ENCODE measurements around the gene TLCD2.
"Not testable (repeated sequence)": the region's sequence is repeated elsewhere in the genome, so short reads cannot be mapped to it uniquely, and the experiment has no call there.

Gene TLCD2

GRCh38 chr17:1746975-1747543, 36.9 kb upstream of the TLCD2 start:
- DNase-seq (ENCODE audit: insufficient read length) (no peak), FAIRE-seq (no peak)
- no peak for TF ChIP-seq POLR2AphosphoS5 (IDR thresholded peaks at IDR 0.05; ENCODE audit: low read depth, low read length)
- TF ChIP-seq POLR2A (IDR thresholded peaks at IDR 0.05; ENCODE audit: low read depth, low read length), result no peak
- TF ChIP-seq TAF1 (IDR thresholded peaks at IDR 0.05; ENCODE audit: borderline replicate concordance, low read depth, low read length), result no peak

GRCh38 chr17:1745513-1746020, 35.4 kb upstream of the TLCD2 start:
- TF ChIP-seq TAF1 (IDR thresholded peaks at IDR 0.05; ENCODE audit: borderline replicate concordance, low read depth, low read length), result no peak
- TF ChIP-seq POLR2AphosphoS5 (IDR thresholded peaks at IDR 0.05; ENCODE audit: low read depth, low read length), result no peak
- no peak for TF ChIP-seq POLR2A (IDR thresholded peaks at IDR 0.05; ENCODE audit: low read depth, low read length)
- FAIRE-seq (no peak), DNase-seq (ENCODE audit: insufficient read length) (no peak)

GRCh38 chr17:1744551-1745512, 34.7 kb upstream of the TLCD2 start:
- TF ChIP-seq POLR2AphosphoS5 (IDR thresholded peaks at IDR 0.05; ENCODE audit: low read depth, low read length) (no peak), POLR2A (IDR thresholded peaks at IDR 0.05; ENCODE audit: low read depth, low read length) (no peak), TAF1 (IDR thresholded peaks at IDR 0.05; ENCODE audit: borderline replicate concordance, low read depth, low read length) (no peak)
- FAIRE-seq (no peak), DNase-seq (ENCODE audit: insufficient read length) (no peak)

- DNase-seq (ENCODE audit: insufficient read length), result no peak
- FAIRE-seq, result no peak
- no peak for TF ChIP-seq TAF1 (IDR thresholded peaks at IDR 0.05; ENCODE audit: borderline replicate concordance, low read depth, low read length)
- TF ChIP-seq POLR2A (IDR thresholded peaks at IDR 0.05; ENCODE audit: low read depth, low read length), result no peak
- no peak for TF ChIP-seq POLR2AphosphoS5 (IDR thresholded peaks at IDR 0.05; ENCODE audit: low read depth, low read length)
These were observed 32.9 kb upstream of the TLCD2 start for GRCh38 chr17:1743088-1743439.

- FAIRE-seq (no peak), DNase-seq (ENCODE audit: insufficient read length) (no peak)
- TF ChIP-seq POLR2A (IDR thresholded peaks at IDR 0.05; ENCODE audit: low read depth, low read length) (no peak), POLR2AphosphoS5 (IDR thresholded peaks at IDR 0.05; ENCODE audit: low read depth, low read length) (no peak), TAF1 (IDR thresholded peaks at IDR 0.05; ENCODE audit: borderline replicate concordance, low read depth, low read length) (no peak)
These were observed 32.4 kb upstream of the TLCD2 start, which contains the start of gene SERPINF2 for GRCh38 chr17:1742371-1743087. Gene SERPINF2 (plus strand): TSS chr17:1742871. CDS start chr17:1744996, 2,125 bp downstream.

GRCh38 chr17:1741899-1742298, 31.7 kb upstream of the TLCD2 start:
- FAIRE-seq; DNase-seq (ENCODE audit: insufficient read length): not testable (repeated sequence)

- FAIRE-seq (no peak), DNase-seq (ENCODE audit: insufficient read length) (no peak)
- TF ChIP-seq POLR2A (IDR thresholded peaks at IDR 0.05; ENCODE audit: low read depth, low read length), result no peak
- no peak for TF ChIP-seq POLR2AphosphoS5 (IDR thresholded peaks at IDR 0.05; ENCODE audit: low read depth, low read length)
- TF ChIP-seq TAF1 (IDR thresholded peaks at IDR 0.05; ENCODE audit: borderline replicate concordance, low read depth, low read length), result no peak
These were observed 27.5 kb upstream of the TLCD2 start for GRCh38 chr17:1737531-1738291.

- DNase-seq (ENCODE audit: insufficient read length) (peak; percentile 93), FAIRE-seq (peak; percentile 94)
- no peak for TF ChIP-seq POLR2A (IDR thresholded peaks at IDR 0.05; ENCODE audit: low read depth, low read length)
- peak; percentile 33; the same call in 1 of the 2 replicates for TF ChIP-seq POLR2AphosphoS5 (IDR thresholded peaks at IDR 0.05; ENCODE audit: low read depth, low read length)
These were observed 26.4 kb upstream of the TLCD2 start for GRCh38 chr17:1736348-1737281.

- DNase-seq (ENCODE audit: insufficient read length) (no peak), FAIRE-seq (peak; percentile 73)
- TF ChIP-seq POLR2AphosphoS5 (IDR thresholded peaks at IDR 0.05; ENCODE audit: low read depth, low read length) (no peak), POLR2A (IDR thresholded peaks at IDR 0.05; ENCODE audit: low read depth, low read length) (no peak), TAF1 (IDR thresholded peaks at IDR 0.05; ENCODE audit: borderline replicate concordance, low read depth, low read length) (no peak)
These were observed 25.7 kb upstream of the TLCD2 start for GRCh38 chr17:1735834-1736347.

GRCh38 chr17:1735418-1735817, 25.2 kb upstream of the TLCD2 start:
- DNase-seq (ENCODE audit: insufficient read length) (no peak), FAIRE-seq (no peak)
- TF ChIP-seq TAF1 (IDR thresholded peaks at IDR 0.05; ENCODE audit: borderline replicate concordance, low read depth, low read length), result no peak
- no peak for TF ChIP-seq POLR2AphosphoS5 (IDR thresholded peaks at IDR 0.05; ENCODE audit: low read depth, low read length)
- no peak for TF ChIP-seq POLR2A (IDR thresholded peaks at IDR 0.05; ENCODE audit: low read depth, low read length)

Measured in GM12892 (cell line).